Midbrain (tissue), 1 donor: Measurements from ENCODE around the gene ARL15.

Experiments used
- DNase-seq: peaks from one replicate; lab custom pipeline; 2025; lab: John Stamatoyannopoulos, UW

Gene ARL15

GRCh38 chr5:54148858-54149257 is 161.5 kb downstream of the ARL15 start:
- DNase-seq = no peak

- DNase-seq = no peak
Measured at GRCh38 chr5:54148067-54148845, 162.1 kb downstream of the ARL15 start.

GRCh38 chr5:54146916-54147315 is 163.5 kb downstream of the ARL15 start:
- DNase-seq = no peak

- no peak for DNase-seq
Measured at GRCh38 chr5:54146390-54146789, 164.0 kb downstream of the ARL15 start.

- no peak for DNase-seq
Measured at GRCh38 chr5:54140247-54140840, 170.0 kb downstream of the ARL15 start.

- DNase-seq = no peak
Measured at GRCh38 chr5:54136516-54137440, 173.6 kb downstream of the ARL15 start.

- no peak for DNase-seq
Measured at GRCh38 chr5:54135042-54135441, 175.3 kb downstream of the ARL15 start.

- no peak for DNase-seq
Measured at GRCh38 chr5:54133917-54134316, 176.5 kb downstream of the ARL15 start.

GRCh38 chr5:54120473-54120872 is 189.9 kb downstream of the ARL15 start:
- DNase-seq = no peak

- DNase-seq = no peak
Measured at GRCh38 chr5:54117957-54118356, 192.4 kb downstream of the ARL15 start.

GRCh38 chr5:54115735-54116403 is 194.5 kb downstream of the ARL15 start:
- DNase-seq = no peak

GRCh38 chr5:54113060-54113459 is 197.3 kb downstream of the ARL15 start:
- DNase-seq = no peak

GRCh38 chr5:54109626-54110330 is 200.6 kb downstream of the ARL15 start:
- no peak for DNase-seq

GRCh38 chr5:54108136-54108535 is 202.2 kb downstream of the ARL15 start:
- no peak for DNase-seq

GRCh38 chr5:54103871-54104270 is 206.5 kb downstream of the ARL15 start:
- DNase-seq = no peak

GRCh38 chr5:54098267-54098666 is 212.1 kb downstream of the ARL15 start:
- no peak for DNase-seq

GRCh38 chr5:54095969-54096368 is 214.4 kb downstream of the ARL15 start:
- no peak for DNase-seq

- DNase-seq = no peak
Measured at GRCh38 chr5:54094706-54095105, 215.7 kb downstream of the ARL15 start.

GRCh38 chr5:54093861-54094260 is 216.5 kb downstream of the ARL15 start:
- DNase-seq = no peak

GRCh38 chr5:54093081-54093492 is 217.3 kb downstream of the ARL15 start:
- DNase-seq = no peak
